H9 (cell line): ENCODE results near the gene EXOC3L4. TPM values are rescaled to one million over a fixed set of nuclear protein-coding genes. Genes with fewer than 3 reads are reported as not detected.

Experiments used
- DNase-seq: peaks from one replicate; pipeline ENCODE4 v3.0.0-alpha.2; 2017
- H2AFZ ChIP-seq: one replicate; pipeline ENCODE4 v1.6.1; 2013; ENCODE audit warnings: mild to moderate bottlenecking, low read length, control low read depth, moderate library complexity
- H2AK5ac ChIP-seq: 2 replicates; pipeline ENCODE4 v1.6.1; 2013; ENCODE audit warnings: low read length, control low read depth, mixed read lengths; ENCODE audit not compliant: insufficient read length
- H2BK120ac ChIP-seq: one replicate; pipeline ENCODE4 v1.6.1; 2013; ENCODE audit warnings: low read depth, mild to moderate bottlenecking, low read length, control low read depth, inconsistent platforms; ENCODE audit not compliant: poor library complexity, severe bottlenecking
- H2BK12ac ChIP-seq: 2 replicates; pipeline ENCODE4 v1.6.1; 2013; ENCODE audit warnings: low read length, control low read depth, mixed read lengths, low read depth; ENCODE audit not compliant: insufficient read length
- H2BK15ac ChIP-seq: 2 replicates; pipeline ENCODE4 v1.6.1; 2013; ENCODE audit warnings: low read depth, low read length, control low read depth
- H2BK20ac ChIP-seq: one replicate; pipeline ENCODE4 v1.6.1; 2013; ENCODE audit warnings: low read depth, mild to moderate bottlenecking, low read length, control low read depth, inconsistent platforms; ENCODE audit not compliant: poor library complexity, severe bottlenecking
- H2BK5ac ChIP-seq: 2 replicates; pipeline ENCODE4 v1.6.1; 2013; ENCODE audit warnings: low read length, control low read depth, mixed read lengths; ENCODE audit not compliant: insufficient read length
- H3K14ac ChIP-seq: 2 replicates; pipeline ENCODE4 v1.6.1; 2013; ENCODE audit warnings: low read length, control low read depth; ENCODE audit not compliant: insufficient read depth
- H3K18ac ChIP-seq: 2 replicates; pipeline ENCODE4 v1.6.1; 2013; ENCODE audit warnings: low read depth, mild to moderate bottlenecking, mixed read lengths, low read length, control low read depth; ENCODE audit not compliant: insufficient read length
- H3K23ac ChIP-seq: 2 replicates; pipeline ENCODE4 v1.6.1; 2013; ENCODE audit warnings: low read length, control low read depth, mixed read lengths, low read depth; ENCODE audit not compliant: insufficient read length
- H3K23me2 ChIP-seq: 2 replicates; pipeline ENCODE4 v1.6.1; 2013; ENCODE audit warnings: low read depth, mild to moderate bottlenecking, mixed read lengths, low read length, control low read depth; ENCODE audit not compliant: insufficient read length, poor library complexity, severe bottlenecking
- H3K27ac ChIP-seq: 2 replicates; pipeline ENCODE4 v1.5.1; 2013; ENCODE audit warnings: low read length, control low read depth, mixed read lengths, low read depth; ENCODE audit not compliant: insufficient read length
- H3K27me3 ChIP-seq: 2 replicates; pipeline ENCODE4 v1.6.1; 2013; ENCODE audit warnings: low read length, control low read depth, inconsistent platforms; ENCODE audit not compliant: insufficient read depth
- H3K4ac ChIP-seq: 2 replicates; pipeline ENCODE4 v1.6.1; 2013; ENCODE audit warnings: low read depth, mild to moderate bottlenecking, control low read depth, inconsistent platforms, low read length, moderate library complexity
- H3K4me1 ChIP-seq: 2 replicates; pipeline ENCODE4 v1.6.1; 2013; ENCODE audit warnings: low read length, control low read depth, inconsistent platforms; ENCODE audit not compliant: insufficient read depth
- H3K4me2 ChIP-seq: 2 replicates; pipeline ENCODE4 v1.6.1; 2013; ENCODE audit warnings: low read length, control low read depth, mixed read lengths; ENCODE audit not compliant: insufficient read length, insufficient read depth
- H3K56ac ChIP-seq: 2 replicates; pipeline ENCODE4 v1.6.1; 2013; ENCODE audit warnings: low read depth, mild to moderate bottlenecking, mixed read lengths, low read length, control low read depth; ENCODE audit not compliant: insufficient read length
- H3K79me1 ChIP-seq: 2 replicates; pipeline ENCODE4 v1.6.1; 2013; ENCODE audit warnings: low read depth, mild to moderate bottlenecking, moderate library complexity, low read length, control low read depth, inconsistent platforms; ENCODE audit not compliant: insufficient read depth, poor library complexity, severe bottlenecking
- H3K79me2 ChIP-seq: 2 replicates; pipeline ENCODE4 v1.6.1; 2013; ENCODE audit warnings: low read length, control low read depth, inconsistent platforms; ENCODE audit not compliant: insufficient read depth
- H3K9ac ChIP-seq: 2 replicates; pipeline ENCODE4 v1.6.1; 2013; ENCODE audit warnings: low read length, control low read depth, mixed read lengths; ENCODE audit not compliant: insufficient read length; ENCODE audit errors: extremely low read depth
- H3K9me3 ChIP-seq: one replicate; pipeline ENCODE4 v1.6.1; 2013; ENCODE audit warnings: low read depth, low read length, inconsistent platforms; ENCODE audit not compliant: control insufficient read depth
- H3T11ph ChIP-seq: one replicate; pipeline ENCODE4 v1.6.1; 2013; ENCODE audit warnings: mild to moderate bottlenecking, low read length, control low read depth, inconsistent platforms
- H4K20me1 ChIP-seq: one replicate; pipeline ENCODE4 v1.6.1; 2013; ENCODE audit not compliant: control insufficient read depth, insufficient read length, insufficient read depth
- H4K5ac ChIP-seq: 2 replicates; pipeline ENCODE4 v1.6.1; 2013; ENCODE audit warnings: low read depth, mild to moderate bottlenecking, mixed read lengths, low read length, control low read depth; ENCODE audit not compliant: insufficient read length
- H4K8ac ChIP-seq: replicated peaks from 2 replicates; pipeline ENCODE4 v1.6.1; 2013; ENCODE audit warnings: low read length, control low read depth, mixed read lengths, low read depth; ENCODE audit not compliant: insufficient read length
- H4K91ac ChIP-seq: 2 replicates; pipeline ENCODE4 v1.6.1; 2013; ENCODE audit warnings: low read depth, mild to moderate bottlenecking, moderate library complexity, mixed read lengths, low read length, control low read depth; ENCODE audit not compliant: insufficient read length
- H3K27ac Mint-ChIP-seq, 3 experiments: 2 replicates in 2 of 3; 3 replicates in 1 of 3; pipeline ENCODE4 v1.8.0; 2020 to 2021; ENCODE audit warnings: mixed read lengths in 3 of 3, mild to moderate bottlenecking in 1 of 3, moderate library complexity in 1 of 3
- H3K27me3 Mint-ChIP-seq: 2 replicates; pipeline ENCODE4 v1.8.0; 2021; ENCODE audit warnings: low read depth, mild to moderate bottlenecking, moderate library complexity, mixed read lengths
- H3K36me3 Mint-ChIP-seq, 3 experiments: 2 replicates in 2 of 3; 3 replicates in 1 of 3; pipeline ENCODE4 v1.8.0; 2020 to 2021; ENCODE audit warnings: low read depth in 3 of 3, mixed read lengths in 3 of 3; ENCODE audit not compliant: insufficient read depth in 1 of 3
- H3K4me1 Mint-ChIP-seq, 2 experiments: 2 replicates each; pipeline ENCODE4 v1.8.0; 2020; ENCODE audit warnings: mixed read lengths in 2 of 2
- H3K4me3 Mint-ChIP-seq, 2 experiments: 2 replicates in 1 of 2; 3 replicates in 1 of 2; pipeline ENCODE4 v1.8.0; 2020 to 2021; ENCODE audit warnings: mild to moderate bottlenecking in 2 of 2, mixed read lengths in 2 of 2, moderate library complexity in 1 of 2
- H3K9me3 Mint-ChIP-seq, 2 experiments: 2 replicates in 1 of 2; 3 replicates in 1 of 2; pipeline ENCODE4 v1.8.0; 2020; ENCODE audit warnings: mild to moderate bottlenecking in 2 of 2, mixed read lengths in 2 of 2, moderate library complexity in 1 of 2
- WGBS: extraction: QIAGEN DNeasy Blood & Tissue Kit; methylation state at CpG from one replicate; pipeline ENCODE4 v1.1.7; 2013; ENCODE audit warnings: missing lambda C conversion rate, low lambda C conversion rate, mixed read lengths; ENCODE audit not compliant: insufficient read length; ENCODE audit errors: extremely low coverage; 5-methylcytosine and 5-hydroxymethylcytosine counted together
- total RNA-seq: library from RNA; stranded (reverse); gene quantifications from 2 replicates; pipeline ENCODE4 v1.2.1, GENCODE V29; 2021
- TF ChIP-seq, protein P1 (sequence below): fragments of 200-600 bp; sonication (generic); conservative IDR thresholded peaks from 3 replicates; pipeline ENCODE4 v1.8.0; 2021; ENCODE audit warnings: antibody characterized with exemption, mild to moderate bottlenecking

The EXOC3L4 gene
- total RNA-seq, 1 experiment from 2014 or later: 0.42 TPM

DNA sequence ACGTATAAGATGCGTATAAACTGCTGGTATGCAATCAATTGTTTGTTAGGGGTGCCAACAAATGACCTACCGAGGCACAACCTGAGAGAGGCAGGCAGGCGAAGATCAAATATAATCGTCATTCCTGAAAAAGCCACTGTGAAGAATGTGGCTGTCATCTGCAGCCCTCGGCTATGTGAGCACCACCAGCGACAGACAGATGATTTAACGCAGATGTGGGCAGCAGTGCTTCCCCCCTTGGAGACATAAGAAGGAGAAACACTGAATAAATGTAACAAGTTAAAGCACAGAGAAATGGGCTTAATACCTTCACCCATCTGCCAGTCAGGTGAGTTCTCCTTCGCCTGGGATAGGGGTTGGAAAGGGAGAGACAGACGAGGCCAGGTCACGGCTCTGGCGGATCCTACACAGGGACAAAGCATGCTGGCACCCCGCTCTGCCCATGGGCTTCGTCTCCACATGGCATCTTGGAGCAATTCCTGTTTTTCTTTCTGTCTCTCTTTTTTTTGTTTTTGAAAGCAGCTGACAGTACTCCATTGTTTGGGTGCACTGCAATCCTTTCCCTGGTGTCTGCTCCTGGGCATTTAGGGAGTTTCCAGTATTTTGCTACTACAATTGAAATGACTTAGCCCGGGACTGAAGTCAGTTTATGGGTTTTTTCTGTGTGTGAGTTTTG is 56.9 kb downstream of the EXOC3L4 start:
- Histone ChIP-seq H3K4me2 (no peak overlapping the region), H2AFZ (no peak overlapping the region)
- H3K9me3 Mint-ChIP-seq: no peaks in the 10 kb centered on the region

More for the DNA sequence above, 56.9 kb downstream of the EXOC3L4 start:
- Histone ChIP-seq H4K91ac (no peak overlapping the region), H2BK15ac (no peak overlapping the region), H4K5ac (no peak overlapping the region), H3K23me2 (no peaks in the 10 kb centered on the region), H3K79me1 (no peaks in the 10 kb centered on the region), H3K9ac (no peak overlapping the region), H3K18ac (no peak overlapping the region), H2AK5ac (no peak overlapping the region), H2BK20ac (no peak overlapping the region), H4K20me1 (no peaks in the 10 kb centered on the region), H3K23ac (no peak overlapping the region), H3K27ac (no peak overlapping the region), H3K9me3 (no peaks in the 10 kb centered on the region), H3K79me2 (no peaks in the 10 kb centered on the region), H3K4ac (no peak overlapping the region), H3T11ph (no peak overlapping the region), H2BK12ac (no peak overlapping the region), H4K8ac (no peak overlapping the region), H3K56ac (no peak overlapping the region), H3K14ac (no peak overlapping the region), H3K4me1 (no peaks in the 10 kb centered on the region), H2BK5ac (no peak overlapping the region), H3K27me3 (no peaks in the 10 kb centered on the region), H2BK120ac (no peak overlapping the region)
- H3K36me3 Mint-ChIP-seq: no peaks in the 10 kb centered on the region
- H3K4me3 Mint-ChIP-seq: no peak overlapping the region
- TF ChIP-seq, protein P1, sequence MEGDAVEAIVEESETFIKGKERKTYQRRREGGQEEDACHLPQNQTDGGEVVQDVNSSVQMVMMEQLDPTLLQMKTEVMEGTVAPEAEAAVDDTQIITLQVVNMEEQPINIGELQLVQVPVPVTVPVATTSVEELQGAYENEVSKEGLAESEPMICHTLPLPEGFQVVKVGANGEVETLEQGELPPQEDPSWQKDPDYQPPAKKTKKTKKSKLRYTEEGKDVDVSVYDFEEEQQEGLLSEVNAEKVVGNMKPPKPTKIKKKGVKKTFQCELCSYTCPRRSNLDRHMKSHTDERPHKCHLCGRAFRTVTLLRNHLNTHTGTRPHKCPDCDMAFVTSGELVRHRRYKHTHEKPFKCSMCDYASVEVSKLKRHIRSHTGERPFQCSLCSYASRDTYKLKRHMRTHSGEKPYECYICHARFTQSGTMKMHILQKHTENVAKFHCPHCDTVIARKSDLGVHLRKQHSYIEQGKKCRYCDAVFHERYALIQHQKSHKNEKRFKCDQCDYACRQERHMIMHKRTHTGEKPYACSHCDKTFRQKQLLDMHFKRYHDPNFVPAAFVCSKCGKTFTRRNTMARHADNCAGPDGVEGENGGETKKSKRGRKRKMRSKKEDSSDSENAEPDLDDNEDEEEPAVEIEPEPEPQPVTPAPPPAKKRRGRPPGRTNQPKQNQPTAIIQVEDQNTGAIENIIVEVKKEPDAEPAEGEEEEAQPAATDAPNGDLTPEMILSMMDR: no peak
- no CpG with 5 or more reads among the region's 15 CpGs for WGBS
- no peak for DNase-seq
- peaks cover 2 to 8% of the 10 kb centered on the region in 2 experiments; a peak in 2 of 4 replicates for H3K4me1 Mint-ChIP-seq
- no peaks in the 10 kb centered on the region; the same call in none of the 2 replicates for H3K27me3 Mint-ChIP-seq
- no peak overlapping the region for H3K27ac Mint-ChIP-seq
